Cardiac muscle cell (in vitro differentiated cells and primary cell): ENCODE data around the gene ONECUT3. TPM values are rescaled to one million over a fixed set of nuclear protein-coding genes. Genes with fewer than 3 reads are reported as not detected.

Experiments used
- DNase-seq, 2 donors: peaks; one replicate each; pipeline versions ENCODE4 v3.0.0 to v3.0.0-alpha.2; 2010 to 2017; ENCODE audit warnings: low read depth in 1 of 2, low spot score in 1 of 2
- H3K27ac ChIP-seq: fragments of 200-600 bp; sonication (generic); 2 replicates; pipeline ENCODE4 v1.5.1; 2016
- H3K27me3 ChIP-seq: fragments of 200-600 bp; sonication (generic); 2 replicates; pipeline ENCODE4 v1.6.0; 2016; ENCODE audit warnings: control low read depth
- H3K36me3 ChIP-seq: fragments of 200-600 bp; sonication (generic); 2 replicates; pipeline ENCODE4 v1.5.1; 2016; ENCODE audit warnings: control low read depth
- H3K4me1 ChIP-seq: fragments of 200-600 bp; sonication (generic); 2 replicates; pipeline ENCODE4 v1.8.1; 2017; ENCODE audit warnings: low read depth, mild to moderate bottlenecking, mixed run types
- H3K4me3 ChIP-seq: fragments of 200-600 bp; sonication (generic); 2 replicates; pipeline ENCODE4 v1.5.1; 2016; ENCODE audit warnings: mild to moderate bottlenecking
- H3K9me3 ChIP-seq: fragments of 200-600 bp; sonication (generic); 2 replicates; pipeline ENCODE4 v1.5.1; 2017; ENCODE audit warnings: low read depth, mild to moderate bottlenecking, control low read depth
- polyA plus RNA-seq: library from polyadenylated mRNA; unstranded; fragments of >200 nt; fragmentation: Nextera tagmentation; extraction: Ambion mirVana; gene quantifications from 2 replicates; pipeline ENCODE4 v1.2.1, GENCODE V29; 2016
- total RNA-seq: library from RNA; depleted of rRNA; stranded (reverse); fragments of >200 nt; gene quantifications from 2 replicates; pipeline ENCODE4 v1.2.3, GENCODE V29; 2016
- TF ChIP-seq, protein P1 (sequence below): IDR thresholded peaks from 2 replicates; pipeline ENCODE4 v1.5.1; 2012; ENCODE audit warnings: low read depth, mild to moderate bottlenecking, low read length

The ONECUT3 gene
- total and polyA plus RNA-seq, 2 experiments from 2014 or later, result not detected

DNA sequence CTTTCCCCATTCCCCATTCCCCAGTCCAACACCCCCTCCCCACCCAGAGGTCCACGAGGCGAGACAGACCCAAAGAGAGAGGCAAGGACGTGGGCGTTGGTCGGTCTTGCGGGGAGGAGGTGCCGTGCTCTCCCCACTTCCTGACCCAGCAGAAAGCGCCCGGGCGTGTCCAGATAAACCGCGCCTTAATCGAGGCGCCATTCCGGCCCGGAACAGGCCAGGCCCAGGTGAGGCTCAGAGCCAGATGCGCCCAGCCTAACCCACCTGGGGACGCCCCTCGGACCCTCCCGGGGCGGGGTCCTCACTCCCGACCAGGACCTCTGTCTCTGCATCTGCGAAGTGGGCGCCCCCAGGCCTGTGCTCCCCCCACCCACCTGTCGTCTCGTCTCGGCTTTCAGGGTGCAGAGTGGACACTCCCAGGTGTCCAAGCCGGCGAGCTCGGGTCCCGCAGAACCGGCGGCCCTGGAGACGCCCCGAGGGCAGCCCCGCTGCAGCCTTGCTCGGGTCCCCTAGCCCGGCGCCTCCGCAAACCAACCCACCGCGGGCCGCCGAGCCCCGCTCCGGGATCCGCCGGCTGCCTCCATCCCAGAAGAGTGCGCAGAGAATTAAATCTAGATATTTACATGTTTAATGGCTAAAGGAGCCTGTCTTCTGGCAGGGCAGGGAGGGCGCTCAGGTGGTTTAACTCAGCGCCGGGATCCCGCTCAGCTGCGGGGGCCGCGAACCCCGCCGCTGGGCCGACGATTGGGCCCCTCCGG lies 5.0 kb upstream of the ONECUT3 start:
- H3K4me3 ChIP-seq, result no peak overlapping the region
- no peak for DNase-seq

DNA sequence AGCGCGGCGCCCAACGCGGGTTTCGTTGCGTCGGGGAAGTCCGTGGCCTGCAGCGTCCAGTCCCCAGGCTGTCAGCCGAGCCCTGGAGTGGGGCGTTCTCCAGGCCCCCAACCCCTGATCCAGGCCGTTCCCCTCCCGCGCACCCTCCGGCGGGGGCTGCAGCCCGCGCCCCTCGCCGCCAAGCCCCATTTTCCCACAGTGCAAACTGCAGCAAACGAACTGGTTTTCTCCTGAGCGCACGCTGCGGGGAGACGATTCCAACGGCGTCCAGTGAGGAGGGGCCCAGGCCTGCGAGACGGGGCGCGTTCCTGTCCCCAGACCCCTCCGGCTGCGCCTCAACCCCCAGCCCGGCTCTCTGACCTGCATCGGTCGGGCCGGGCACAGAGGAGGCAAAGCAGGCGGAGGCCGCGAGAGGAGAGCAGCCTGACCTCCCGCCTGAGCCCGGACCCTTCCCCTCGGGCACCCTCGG lies 4.4 kb upstream of the ONECUT3 start:
- no peaks in the 10 kb centered on the region for H3K9me3 ChIP-seq
- H3K4me1 ChIP-seq, result no peaks in the 10 kb centered on the region
- DNase-seq, result no peak
- TF ChIP-seq, protein P1, sequence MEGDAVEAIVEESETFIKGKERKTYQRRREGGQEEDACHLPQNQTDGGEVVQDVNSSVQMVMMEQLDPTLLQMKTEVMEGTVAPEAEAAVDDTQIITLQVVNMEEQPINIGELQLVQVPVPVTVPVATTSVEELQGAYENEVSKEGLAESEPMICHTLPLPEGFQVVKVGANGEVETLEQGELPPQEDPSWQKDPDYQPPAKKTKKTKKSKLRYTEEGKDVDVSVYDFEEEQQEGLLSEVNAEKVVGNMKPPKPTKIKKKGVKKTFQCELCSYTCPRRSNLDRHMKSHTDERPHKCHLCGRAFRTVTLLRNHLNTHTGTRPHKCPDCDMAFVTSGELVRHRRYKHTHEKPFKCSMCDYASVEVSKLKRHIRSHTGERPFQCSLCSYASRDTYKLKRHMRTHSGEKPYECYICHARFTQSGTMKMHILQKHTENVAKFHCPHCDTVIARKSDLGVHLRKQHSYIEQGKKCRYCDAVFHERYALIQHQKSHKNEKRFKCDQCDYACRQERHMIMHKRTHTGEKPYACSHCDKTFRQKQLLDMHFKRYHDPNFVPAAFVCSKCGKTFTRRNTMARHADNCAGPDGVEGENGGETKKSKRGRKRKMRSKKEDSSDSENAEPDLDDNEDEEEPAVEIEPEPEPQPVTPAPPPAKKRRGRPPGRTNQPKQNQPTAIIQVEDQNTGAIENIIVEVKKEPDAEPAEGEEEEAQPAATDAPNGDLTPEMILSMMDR, result no peak
- H3K27ac ChIP-seq, result no peak overlapping the region
- no peak overlapping the region for H3K4me3 ChIP-seq
- H3K27me3 ChIP-seq, result peaks cover 99% of the 10 kb centered on the region
- no peaks in the 10 kb centered on the region for H3K36me3 ChIP-seq

More for the DNA sequence above, 5.0 kb upstream of the ONECUT3 start:
- Histone ChIP-seq H3K36me3 (no peaks in the 10 kb centered on the region), H3K4me1 (no peaks in the 10 kb centered on the region), H3K27me3 (peaks cover 99% of the 10 kb centered on the region), H3K9me3 (no peaks in the 10 kb centered on the region), H3K27ac (no peak overlapping the region)
- TF ChIP-seq, protein P1, result no peak

DNA sequence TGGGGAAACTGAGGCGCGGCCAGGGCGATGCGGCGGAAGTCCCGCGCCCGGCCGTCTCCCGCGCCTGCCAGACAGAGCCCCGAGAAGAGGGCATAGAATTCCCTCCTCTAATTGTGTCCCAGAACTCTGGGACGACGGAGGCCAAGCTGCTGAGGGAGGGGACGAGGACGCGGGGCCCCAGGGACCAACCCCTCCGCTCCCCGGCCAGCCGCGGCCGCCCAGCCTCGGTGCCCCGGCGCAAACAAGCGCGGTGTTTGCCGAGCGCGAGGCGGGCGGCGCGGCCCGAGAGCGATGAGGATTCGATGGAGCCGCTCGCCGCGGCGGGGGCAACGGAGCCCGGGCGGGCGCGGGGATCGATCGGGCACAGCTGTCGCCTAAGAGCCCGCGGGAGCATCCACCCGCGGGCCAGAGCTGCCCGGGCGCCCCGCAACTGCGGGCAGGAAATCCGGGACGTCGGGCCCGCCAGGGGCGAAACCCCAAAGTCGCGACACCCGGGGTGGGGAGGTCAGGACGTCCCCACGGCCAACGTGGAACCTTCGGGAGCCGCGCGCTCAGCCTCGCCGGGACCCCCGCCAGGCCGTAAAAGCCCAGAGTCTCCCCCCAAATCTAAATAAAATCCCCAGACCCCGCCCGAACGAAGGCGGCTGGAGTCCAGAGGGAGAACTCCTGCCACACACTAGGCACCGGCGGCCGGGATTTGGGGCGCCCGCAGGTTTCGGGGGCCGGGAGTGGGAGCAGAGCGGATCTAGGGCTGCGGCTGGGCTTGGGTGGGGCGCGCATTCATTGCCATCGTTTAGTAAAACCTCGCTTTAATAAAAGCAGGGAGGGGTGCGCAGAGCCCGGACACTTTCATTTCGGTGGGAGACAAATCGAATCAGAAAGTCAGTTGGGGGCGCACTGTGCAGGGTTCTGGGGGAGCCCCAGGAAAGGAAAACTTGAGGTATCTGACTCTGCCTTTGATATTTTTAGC lies 3.6 kb upstream of the ONECUT3 start:
- TF ChIP-seq, protein P1, result no peak
- Histone ChIP-seq H3K4me3 (no peak overlapping the region), H3K9me3 (no peaks in the 10 kb centered on the region), H3K4me1 (no peaks in the 10 kb centered on the region), H3K27me3 (peaks cover 98% of the 10 kb centered on the region), H3K36me3 (no peaks in the 10 kb centered on the region), H3K27ac (no peak overlapping the region)
- DNase-seq, result no peak

DNA sequence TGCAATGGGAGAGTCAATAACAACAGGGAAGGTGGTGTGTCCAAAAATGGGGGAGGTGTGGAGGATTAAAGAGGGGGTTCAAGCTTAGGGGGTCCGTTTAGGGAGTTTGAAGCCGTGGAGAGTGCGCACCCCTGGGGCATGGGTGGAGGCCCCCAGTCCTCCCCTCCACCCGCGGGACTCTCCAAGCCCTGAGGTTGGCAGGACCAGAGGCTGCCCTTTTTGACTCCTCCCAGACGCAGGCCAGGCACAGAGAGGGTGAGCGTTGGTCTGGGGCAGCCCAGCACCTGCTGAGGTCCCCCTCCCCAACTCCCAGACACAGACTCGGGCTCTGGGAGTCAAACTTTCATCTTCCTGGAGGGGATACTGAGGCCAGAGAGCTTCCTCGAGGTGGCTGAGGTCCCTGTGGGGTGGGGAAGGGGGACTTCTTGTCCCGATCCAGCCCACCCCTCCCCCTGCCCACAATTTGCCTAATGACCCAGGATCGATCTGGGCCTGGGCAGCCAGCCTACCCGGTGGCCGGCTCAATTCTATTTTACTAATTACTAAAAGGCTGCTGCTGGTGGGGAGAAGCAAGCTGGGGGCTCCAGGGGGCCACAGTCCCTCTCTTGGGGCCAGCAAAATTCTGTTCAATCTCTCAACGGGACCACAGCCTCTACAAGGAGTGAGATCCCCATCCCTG lies 2.8 kb upstream of the ONECUT3 start:
- TF ChIP-seq, protein P1, result no peak
- no peak for DNase-seq
- Histone ChIP-seq H3K4me3 (no peak overlapping the region), H3K4me1 (no peaks in the 10 kb centered on the region), H3K36me3 (no peaks in the 10 kb centered on the region), H3K27me3 (peaks cover 98% of the 10 kb centered on the region), H3K9me3 (no peaks in the 10 kb centered on the region), H3K27ac (no peak overlapping the region)

DNA sequence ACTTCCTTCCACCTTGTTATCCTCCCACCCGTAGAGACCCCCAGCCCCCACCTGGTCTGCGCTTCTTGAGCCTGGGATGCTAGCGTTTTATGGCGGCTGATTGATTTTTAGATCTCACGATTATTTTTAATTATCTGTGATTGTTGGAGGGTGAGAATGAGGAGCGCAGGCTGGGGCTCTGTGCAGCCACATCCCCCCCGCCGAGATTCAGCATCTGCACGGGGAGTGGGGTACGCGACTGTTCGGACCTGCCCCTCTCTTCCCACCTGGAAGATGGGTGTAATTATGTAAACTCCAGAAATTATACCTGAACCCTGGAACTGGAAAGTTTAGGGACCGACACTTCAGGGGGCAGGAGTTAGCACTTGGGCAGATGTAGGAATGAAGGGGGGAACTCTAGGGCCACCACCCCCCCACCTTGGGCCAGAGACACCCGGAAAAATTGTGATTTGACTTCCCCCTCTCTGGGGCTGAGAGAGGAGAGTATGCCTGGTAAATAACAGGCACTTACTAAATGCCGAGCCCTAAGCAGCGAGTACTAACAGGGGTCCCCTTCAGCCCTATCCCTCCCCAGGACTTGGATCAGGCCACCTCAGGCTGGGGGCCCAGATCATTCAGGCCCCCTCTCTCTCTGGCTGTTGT lies 1.8 kb upstream of the ONECUT3 start:
- H3K4me3 ChIP-seq, result no peak overlapping the region
- no peaks in the 10 kb centered on the region for H3K4me1 ChIP-seq
- TF ChIP-seq, protein P1, result no peak
- peaks cover 98% of the 10 kb centered on the region for H3K27me3 ChIP-seq
- no peak overlapping the region for H3K27ac ChIP-seq
- no peak for DNase-seq
- H3K9me3 ChIP-seq, result no peaks in the 10 kb centered on the region
- no peaks in the 10 kb centered on the region for H3K36me3 ChIP-seq
